NCI-H460 (cell line): ENCODE data around the gene PHF21A. TPM values are rescaled to one million over a fixed set of nuclear protein-coding genes. Genes with fewer than 3 reads are reported as not detected.
A peak's percentile ranks its signal among the peaks of the same experiment; 100 is the strongest.

Experiments used
- DNase-seq: peaks from one replicate; pipeline ENCODE4 v3.0.0-alpha.2; 2016; ENCODE audit warnings: low read depth; ENCODE audit errors: extremely low read depth
- total RNA-seq: library from RNA; depleted of rRNA; stranded (reverse); fragments of >200 nt; shearing (Covaris generic); gene quantifications from 2 replicates; pipeline ENCODE4 v1.2.3, GENCODE V29; 2014; rRNA removed

Gene PHF21A
- total RNA-seq, 1 experiment from 2014 or later, result 16.1 TPM

GRCh38 chr11:45889966-45890365 is 231.3 kb downstream of the PHF21A start:
- DNase-seq, result no peak

DNA sequence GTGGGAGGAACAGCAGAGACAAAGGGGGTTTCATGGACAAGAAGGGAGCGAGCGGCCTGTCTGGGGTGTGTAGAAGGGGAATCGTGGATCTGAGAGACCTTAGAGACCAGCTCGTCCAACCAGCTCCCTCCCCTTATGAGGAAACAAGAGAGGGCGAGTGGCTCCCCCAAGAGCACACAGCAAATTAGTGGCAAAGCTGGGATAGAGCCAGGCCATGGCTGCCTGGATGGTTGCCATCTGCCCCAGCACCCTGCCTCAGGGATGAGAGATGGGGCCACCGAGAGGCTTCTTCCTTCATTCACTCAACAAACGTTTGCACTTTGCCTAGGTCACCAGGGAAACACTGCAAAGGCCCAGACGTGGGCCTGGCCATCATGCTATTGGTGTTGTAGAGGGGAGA is 231.7 kb downstream of the PHF21A start:
- no peak for DNase-seq

DNA sequence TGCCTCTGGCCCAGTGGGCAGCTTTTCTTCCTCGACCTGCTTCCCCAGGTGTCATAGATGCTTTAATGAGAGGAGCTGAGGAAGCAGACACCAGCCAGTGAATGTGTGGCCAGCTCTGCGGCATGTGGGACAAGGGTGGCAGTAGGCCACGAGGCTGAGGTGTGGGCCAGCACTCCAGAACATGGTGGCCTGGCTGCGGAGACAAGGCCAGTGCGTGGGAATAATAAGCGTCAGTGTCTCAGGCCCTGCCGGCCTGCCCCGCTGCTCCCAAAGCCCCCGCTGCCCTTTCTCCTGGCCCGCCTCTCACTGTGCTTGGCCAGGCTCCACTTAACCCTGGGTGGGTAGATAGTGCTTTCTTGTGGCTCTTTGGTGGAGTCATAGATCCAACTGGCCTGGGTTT is 233.7 kb downstream of the PHF21A start:
- DNase-seq, result no peak

GRCh38 chr11:45886816-45887520 is 234.3 kb downstream of the PHF21A start:
- no peak for DNase-seq

DNA sequence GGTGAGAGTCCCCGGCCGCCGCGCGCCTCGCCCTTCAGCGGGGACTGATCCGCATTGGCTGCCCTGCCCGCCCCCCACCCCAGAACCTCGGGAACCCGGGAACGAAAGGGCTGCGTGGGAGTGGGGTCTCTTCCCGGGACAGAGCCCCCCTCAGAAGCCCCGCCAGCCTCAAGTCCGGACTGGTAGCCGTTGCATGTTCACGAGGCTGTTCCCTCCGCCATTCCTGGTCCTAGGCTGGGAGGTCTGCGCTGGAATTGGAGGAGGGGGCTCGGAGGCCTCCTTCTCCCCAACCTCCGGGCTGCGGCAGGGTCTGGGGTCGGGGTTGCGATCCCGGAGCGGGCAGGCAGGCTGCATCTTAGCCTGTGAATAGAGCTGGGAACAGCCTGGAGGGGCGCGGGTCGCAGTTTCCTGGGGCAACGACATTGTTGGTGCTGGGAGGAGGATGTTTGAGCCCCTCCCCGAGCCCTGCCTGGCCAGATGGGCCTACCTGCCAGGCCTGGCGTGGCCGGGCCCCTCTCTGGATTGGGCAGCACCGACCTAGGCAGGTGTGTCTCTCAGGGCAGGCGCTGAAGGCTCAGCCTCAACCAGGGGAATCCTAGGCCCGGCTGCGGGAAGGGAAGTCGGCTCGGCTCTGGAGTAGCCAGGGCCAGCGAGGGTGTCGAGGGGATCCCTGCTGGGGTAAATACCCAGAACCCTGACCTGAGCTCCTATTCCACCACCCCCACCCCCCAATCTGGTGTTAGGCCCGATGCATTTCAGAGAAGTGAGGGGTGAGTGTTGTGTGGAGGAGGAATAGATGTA is 235.1 kb downstream of the PHF21A start:
- no peak for DNase-seq

- peak; percentile 22 for DNase-seq
Observed at GRCh38 chr11:45885274-45885920, 235.9 kb downstream of the PHF21A start, which contains the start of gene MAPK8IP1. TSS of gene MAPK8IP1 (plus strand) at chr11:45885651. CDS start at chr11:45885821, 170 bp downstream.

DNA sequence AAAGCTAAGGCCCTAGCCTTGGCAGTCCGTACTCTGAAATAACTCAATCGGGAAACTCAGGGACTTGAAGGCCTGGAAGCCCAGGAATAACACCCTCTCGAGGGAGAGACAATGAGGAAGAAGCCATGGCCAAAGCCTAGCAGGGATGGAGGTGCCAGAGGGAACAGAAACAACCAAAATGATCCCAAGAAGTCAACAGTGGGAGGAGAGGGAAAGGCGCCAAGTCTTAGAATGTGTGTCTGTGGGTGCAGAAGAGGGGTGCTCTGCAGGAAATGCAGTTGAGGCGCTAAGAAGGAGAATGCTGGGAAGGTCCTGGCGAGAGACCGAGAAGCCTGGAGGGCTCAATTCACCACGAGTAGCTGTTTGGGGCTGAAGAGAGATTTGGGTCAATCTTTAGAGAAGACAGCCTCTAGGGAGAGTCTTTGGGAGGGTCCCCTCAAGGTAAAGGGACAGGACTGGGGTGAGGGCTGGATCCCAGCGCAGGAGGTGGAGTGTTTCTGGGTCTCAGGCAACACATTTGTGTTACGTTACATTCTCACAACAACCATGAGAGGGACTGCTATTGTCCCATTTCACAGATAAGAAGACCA is 236.6 kb downstream of the PHF21A start:
- no peak for DNase-seq

Other genes with a start within 250 kb of the PHF21A start
- gene MAPK8IP1, start 235.8 kb downstream of the PHF21A start, total RNA-seq, result 0.35 and 0.52 TPM in 2 replicates
- gene FREY1, start 214.2 kb downstream of the PHF21A start, total RNA-seq, result 0.38 and 0.67 TPM in 2 replicates
- 17.0 and 20.8 TPM in 2 replicates for gene PEX16, start 203.6 kb downstream of the PHF21A start, total RNA-seq
- 0.30 and 3.9 TPM in 2 replicates for gene LARGE2, start 198.8 kb downstream of the PHF21A start, total RNA-seq
- gene CREB3L1, start 156.2 kb upstream of the PHF21A start, total RNA-seq, result 0.12 and 1.7 TPM in 2 replicates
- 14.8 and 17.3 TPM in 2 replicates for gene DGKZ, start 226.0 kb upstream of the PHF21A start, total RNA-seq